GM12892 (cell line): Measurements from ENCODE around the gene KIAA1671.

Experiments used
- POLR2A ChIP-seq: IDR thresholded peaks from 2 replicates; pipeline ENCODE4 v1.6.1; 2011; ENCODE audit warnings: low read depth, low read length, control low read depth
- POLR2AphosphoS5 ChIP-seq: IDR thresholded peaks from 2 replicates; pipeline ENCODE4 v1.6.1; 2011; ENCODE audit warnings: low read depth, low read length, control low read depth
- TAF1 ChIP-seq: IDR thresholded peaks from 2 replicates; pipeline ENCODE4 v1.6.1; 2011; ENCODE audit warnings: low read depth, mild to moderate bottlenecking, control low read depth, low read length, borderline replicate concordance

DNA sequence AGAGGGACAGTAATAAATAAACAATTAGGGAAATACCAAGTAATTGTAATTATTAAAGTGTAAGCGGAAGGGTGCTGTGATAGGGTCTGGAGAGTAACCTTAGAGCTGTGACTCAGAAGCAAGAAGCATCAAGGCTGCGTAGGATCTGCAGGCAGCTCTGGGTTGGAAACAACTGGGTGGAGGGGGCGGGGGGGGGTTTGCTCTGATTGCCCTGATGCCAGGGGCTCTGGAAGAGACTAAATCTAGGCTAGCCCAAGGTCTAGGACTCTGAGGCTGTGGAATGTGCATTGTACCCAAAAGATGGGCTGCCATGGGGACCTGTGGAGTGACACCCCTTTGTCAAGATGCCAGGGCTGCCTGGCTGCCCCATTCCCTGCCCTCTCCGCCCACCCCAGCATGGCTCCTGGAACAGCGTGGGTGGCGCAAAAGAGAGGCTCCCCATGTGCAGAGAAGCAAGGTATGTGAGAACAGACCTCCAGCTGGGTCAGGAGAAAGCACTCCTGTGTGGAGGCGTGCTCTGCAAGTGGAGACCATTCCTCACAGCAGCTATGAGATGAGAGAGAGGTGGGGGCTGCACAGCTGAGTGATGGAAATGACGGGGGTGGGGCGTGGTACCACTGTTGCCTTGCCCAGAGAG lies 146.0 kb downstream of the KIAA1671 start:
- TF ChIP-seq POLR2AphosphoS5 (no peak), TAF1 (no peak), POLR2A (no peak)
